ENCODE measurements around the gene CREG1. TPM values are rescaled to one million over a fixed set of nuclear protein-coding genes. Genes with fewer than 3 reads are reported as not detected.

CREG1 gene
- total RNA-seq, 1 experiment from 2014 or later = 63.9 TPM

DNA sequence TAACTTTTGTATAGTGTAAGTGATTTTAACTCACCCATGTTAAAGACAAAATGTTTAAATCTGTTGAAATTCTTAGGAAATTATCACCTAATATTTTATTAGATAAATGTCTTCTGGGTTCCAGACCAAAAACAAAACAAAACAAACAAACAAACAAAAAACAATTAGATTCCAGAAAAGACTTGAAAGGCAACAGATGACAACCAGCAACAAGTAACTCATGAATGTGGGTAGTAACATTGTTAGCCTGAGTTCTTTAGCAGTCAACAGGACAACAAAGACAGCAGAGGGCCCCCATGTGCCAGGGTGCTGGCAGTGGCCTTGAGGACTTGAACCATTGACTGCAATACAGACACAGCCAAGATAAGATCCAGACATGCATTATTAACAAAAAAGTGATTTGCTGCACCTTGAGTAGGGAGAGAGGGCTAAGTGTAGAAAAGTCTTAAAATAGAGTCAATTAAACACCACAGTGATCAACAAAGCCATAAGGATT is 32.8 kb downstream of the CREG1 start:
- TF ChIP-seq, protein P1, sequence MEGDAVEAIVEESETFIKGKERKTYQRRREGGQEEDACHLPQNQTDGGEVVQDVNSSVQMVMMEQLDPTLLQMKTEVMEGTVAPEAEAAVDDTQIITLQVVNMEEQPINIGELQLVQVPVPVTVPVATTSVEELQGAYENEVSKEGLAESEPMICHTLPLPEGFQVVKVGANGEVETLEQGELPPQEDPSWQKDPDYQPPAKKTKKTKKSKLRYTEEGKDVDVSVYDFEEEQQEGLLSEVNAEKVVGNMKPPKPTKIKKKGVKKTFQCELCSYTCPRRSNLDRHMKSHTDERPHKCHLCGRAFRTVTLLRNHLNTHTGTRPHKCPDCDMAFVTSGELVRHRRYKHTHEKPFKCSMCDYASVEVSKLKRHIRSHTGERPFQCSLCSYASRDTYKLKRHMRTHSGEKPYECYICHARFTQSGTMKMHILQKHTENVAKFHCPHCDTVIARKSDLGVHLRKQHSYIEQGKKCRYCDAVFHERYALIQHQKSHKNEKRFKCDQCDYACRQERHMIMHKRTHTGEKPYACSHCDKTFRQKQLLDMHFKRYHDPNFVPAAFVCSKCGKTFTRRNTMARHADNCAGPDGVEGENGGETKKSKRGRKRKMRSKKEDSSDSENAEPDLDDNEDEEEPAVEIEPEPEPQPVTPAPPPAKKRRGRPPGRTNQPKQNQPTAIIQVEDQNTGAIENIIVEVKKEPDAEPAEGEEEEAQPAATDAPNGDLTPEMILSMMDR (conservative IDR thresholded peaks at IDR 0.05; ENCODE audit: low read depth, low read length) = no peak
- no peak for TF ChIP-seq EZH2phosphoT487 (IDR thresholded peaks at IDR 0.05; ENCODE audit: borderline replicate concordance, low read length)
- no peak for TF ChIP-seq EZH2 (IDR thresholded peaks at IDR 0.05; ENCODE audit: low read length, unreplicated experiment)
- H3K4me3 ChIP-seq (ENCODE audit: low read length) = no peak overlapping the region
- POLR2A ChIA-PET (ENCODE audit: unreplicated experiment) = no interaction called here
- H3K36me3 ChIP-seq (ENCODE audit: low read depth, low read length) = no peaks in the 10 kb centered on the region
- DNase-seq (no peak), ATAC-seq (no peak)
- H3K9me3 ChIP-seq (ENCODE audit: low read length) = no peaks in the 10 kb centered on the region
- no peaks in the 10 kb centered on the region for H3K9me2 ChIP-seq (replicated peaks; ENCODE audit: low read length)
- peaks cover 11% of the 10 kb centered on the region; the same call in 1 of the 2 replicates for H3K27me3 ChIP-seq (ENCODE audit: low read length)
- CTCF ChIA-PET = no interaction called here
- H3K9ac ChIP-seq (ENCODE audit: low read length) = no peak overlapping the region
- no peaks in the 10 kb centered on the region for H3K79me2 ChIP-seq (ENCODE audit: low read length)
- no peak overlapping the region for H3K27ac ChIP-seq (ENCODE audit: low read length)
- no peak overlapping the region for H3K4me2 ChIP-seq (ENCODE audit: low read length)
- no TSS peak for BruUV-seq (replicated peaks)
- H4K20me1 ChIP-seq (ENCODE audit: low read length) = no peaks in the 10 kb centered on the region
- no peaks in the 10 kb centered on the region for H3F3A ChIP-seq (ENCODE audit: low read length, unreplicated experiment)
- no peak overlapping the region for H2AFZ ChIP-seq (ENCODE audit: low read length)
- intact Hi-C loops (cut with micrococcal nuclease) = no loop called here
- no peaks in the 10 kb centered on the region for H3K4me1 ChIP-seq (ENCODE audit: insufficient read depth, low read length)

DNA sequence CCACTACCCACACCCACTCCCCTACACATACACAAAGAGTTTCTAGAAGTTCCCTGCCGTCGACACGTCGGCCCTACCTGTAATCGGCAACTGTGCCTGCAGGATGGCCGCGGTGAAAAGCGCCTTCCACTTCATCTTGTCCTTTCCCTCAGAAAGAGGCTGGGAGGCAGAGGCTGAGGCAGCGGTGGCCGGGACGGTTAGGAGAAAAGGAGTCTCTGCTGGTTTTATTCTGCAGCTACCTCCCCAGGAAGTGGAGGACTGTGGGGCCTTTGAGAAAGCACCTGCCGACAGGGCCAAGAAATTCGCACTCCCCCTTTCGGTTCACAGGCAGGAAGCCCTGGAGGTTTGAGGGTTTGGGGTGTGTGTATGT is 35.2 kb downstream of the CREG1 start, which contains the start of gene CD247:
TSS of gene CD247 (minus strand) at position 199 of the 370 bp plus-strand sequence. CDS start at position 135, 64 bp downstream.
- Histone ChIP-seq H3K27ac (ENCODE audit: low read length) (no peak within 1 kb of the TSS), H4K20me1 (ENCODE audit: low read length) (no peaks in the 10 kb centered on the region), H3K79me2 (ENCODE audit: low read length) (no peaks in the 10 kb centered on the region), H3K4me2 (ENCODE audit: low read length) (no peak within 1 kb of the TSS), H3K9me2 (replicated peaks; ENCODE audit: low read length) (no peaks in the 10 kb centered on the region), H3F3A (ENCODE audit: low read length, unreplicated experiment) (no peaks in the 10 kb centered on the region), H3K9ac (ENCODE audit: low read length) (no peak within 1 kb of the TSS), H3K36me3 (ENCODE audit: low read depth, low read length) (no peaks in the 10 kb centered on the region), H3K4me3 (ENCODE audit: low read length) (no peak within 1 kb of the TSS), H3K4me1 (ENCODE audit: insufficient read depth, low read length) (no peaks in the 10 kb centered on the region), H3K9me3 (ENCODE audit: low read length) (no peaks in the 10 kb centered on the region), H3K27me3 (ENCODE audit: low read length) (peaks cover 11% of the 10 kb centered on the region; the same call in 1 of the 2 replicates), H2AFZ (ENCODE audit: low read length) (peak within 1 kb of the TSS; percentile 49; the same call in 1 of the 2 replicates)
- intact Hi-C loops (cut with micrococcal nuclease) = no loop called here
- DNase-seq = no peak
- ChIA-PET CTCF (no interaction called here), POLR2A (ENCODE audit: unreplicated experiment) (no interaction called here)
- BruUV-seq (replicated peaks) = no TSS peak
- TF ChIP-seq EZH2 (IDR thresholded peaks at IDR 0.05; ENCODE audit: low read length, unreplicated experiment) (no peak), EZH2phosphoT487 (IDR thresholded peaks at IDR 0.05; ENCODE audit: borderline replicate concordance, low read length) (no peak)
- TF ChIP-seq, protein P1 (conservative IDR thresholded peaks at IDR 0.05; ENCODE audit: low read depth, low read length) = no peak
- no peak for ATAC-seq

DNA sequence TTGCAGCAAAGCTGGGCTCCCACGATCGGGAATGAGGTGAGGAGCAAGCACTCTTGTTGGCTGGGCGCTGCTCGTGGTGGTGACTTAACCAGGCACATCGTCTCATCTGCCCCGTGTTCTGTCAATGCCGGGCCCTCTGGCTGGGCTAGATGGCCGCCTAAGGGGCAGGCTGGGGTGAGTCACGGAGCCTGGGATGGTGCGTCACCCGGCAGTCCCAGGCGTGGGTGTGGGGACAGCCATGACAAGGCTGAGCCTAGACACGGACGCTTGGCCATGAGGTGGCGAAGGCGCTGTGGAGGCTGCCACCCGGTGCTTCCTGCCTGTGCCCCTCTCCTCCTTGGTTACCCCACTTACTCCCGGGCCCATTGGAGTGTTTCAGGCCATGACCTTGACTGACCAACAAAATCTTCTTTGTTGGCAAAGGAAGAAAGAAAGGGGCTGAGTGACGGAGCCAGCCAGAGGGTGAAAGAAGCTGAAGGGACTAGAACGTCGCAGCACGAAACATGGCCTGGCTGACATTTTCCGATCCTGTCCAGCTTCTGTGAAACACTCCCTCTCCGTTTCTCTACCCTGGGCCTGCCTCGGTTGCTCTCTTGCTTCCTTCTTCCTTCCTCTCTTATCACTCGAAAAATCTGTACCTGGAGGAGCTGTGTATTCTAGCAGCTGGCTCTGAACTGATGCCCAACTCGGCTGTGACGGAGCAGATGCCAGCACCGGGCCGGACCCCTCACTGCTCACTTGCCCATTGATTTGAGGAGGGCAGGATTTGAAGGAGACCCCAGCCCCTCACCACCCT is 35.8 kb downstream of the CREG1 start:
- no peaks in the 10 kb centered on the region for H4K20me1 ChIP-seq (ENCODE audit: low read length)
- H3K4me3 ChIP-seq (ENCODE audit: low read length) = no peak overlapping the region
- ChIA-PET POLR2A (ENCODE audit: unreplicated experiment) (no interaction called here), CTCF (no interaction called here)
- H3K27ac ChIP-seq (ENCODE audit: low read length) = no peak overlapping the region
- BruUV-seq (replicated peaks) = no TSS peak
- no peaks in the 10 kb centered on the region for H3K9me2 ChIP-seq (replicated peaks; ENCODE audit: low read length)
- peak; percentile 37; the same call in 1 of the 2 replicates for ATAC-seq
- peaks cover 14% of the 10 kb centered on the region; the same call in 1 of the 2 replicates for H3K27me3 ChIP-seq (ENCODE audit: low read length)
- no peak overlapping the region for H3K9ac ChIP-seq (ENCODE audit: low read length)
- intact Hi-C loops (cut with micrococcal nuclease) = no loop called here
- H2AFZ ChIP-seq (ENCODE audit: low read length) = peak overlapping the region; percentile 49; the same call in 1 of the 2 replicates
- peak; percentile 34 for DNase-seq
- no peaks in the 10 kb centered on the region for H3F3A ChIP-seq (ENCODE audit: low read length, unreplicated experiment)
- no peaks in the 10 kb centered on the region for H3K36me3 ChIP-seq (ENCODE audit: low read depth, low read length)
- H3K79me2 ChIP-seq (ENCODE audit: low read length) = no peaks in the 10 kb centered on the region
- no peak overlapping the region for H3K4me2 ChIP-seq (ENCODE audit: low read length)
- H3K4me1 ChIP-seq (ENCODE audit: insufficient read depth, low read length) = no peaks in the 10 kb centered on the region
- no peak for TF ChIP-seq EZH2phosphoT487 (IDR thresholded peaks at IDR 0.05; ENCODE audit: borderline replicate concordance, low read length)
- TF ChIP-seq, protein P1 (conservative IDR thresholded peaks at IDR 0.05; ENCODE audit: low read depth, low read length) = no peak
- no peak for TF ChIP-seq EZH2 (IDR thresholded peaks at IDR 0.05; ENCODE audit: low read length, unreplicated experiment)
- H3K9me3 ChIP-seq (ENCODE audit: low read length) = no peaks in the 10 kb centered on the region

All from PC-3 (cell line).